SU-DHL-6 (cell line): ENCODE measurements around the gene USP10.

Experiments used
- H2AFZ ChIP-seq: fragments of 200-600 bp; sonication (generic); 2 replicates; pipeline ENCODE4 v1.6.1; 2014; ENCODE audit warnings: low read depth, mild to moderate bottlenecking, moderate library complexity, mixed read lengths, antibody characterized with exemption, low read length; ENCODE audit not compliant: severe bottlenecking
- H3F3A ChIP-seq: fragments of 200-600 bp; shearing (Covaris generic); 2 replicates; pipeline ENCODE4 v1.6.0; 2016; ENCODE audit warnings: antibody characterized with exemption, mild to moderate bottlenecking; ENCODE audit not compliant: insufficient read depth
- H3K27ac ChIP-seq: fragments of 200-600 bp; sonication (generic); 2 replicates; pipeline ENCODE4 v1.5.1; 2016; ENCODE audit warnings: low read depth, mild to moderate bottlenecking, low read length, moderate library complexity, mixed read lengths
- H3K27me3 ChIP-seq: fragments of 200-600 bp; sonication (generic), shearing (Covaris generic); 2 replicates; pipeline ENCODE4 v1.6.0; 2014; ENCODE audit warnings: mild to moderate bottlenecking, low read length
- H3K36me3 ChIP-seq: fragments of 200-600 bp; sonication (generic); 2 replicates; pipeline ENCODE4 v1.6.1; 2014; ENCODE audit warnings: mild to moderate bottlenecking, low read length, mixed read lengths
- H3K4me2 ChIP-seq: fragments of 300-600, 200-600 bp; shearing (Covaris generic), sonication (generic); 2 replicates; pipeline ENCODE4 v1.6.0; 2014; ENCODE audit warnings: low read length, low read depth, mild to moderate bottlenecking; ENCODE audit not compliant: poor library complexity, severe bottlenecking
- H3K4me3 ChIP-seq: fragments of 200-600 bp; sonication (generic); 2 replicates; pipeline ENCODE4 v1.5.1; 2014; ENCODE audit warnings: antibody characterized with exemption, low read length, mild to moderate bottlenecking, mixed read lengths; ENCODE audit not compliant: insufficient read depth, poor library complexity, severe bottlenecking
- H3K79me2 ChIP-seq: fragments of 200-600 bp; sonication (generic); 2 replicates; pipeline ENCODE4 v1.6.1; 2014; ENCODE audit warnings: mild to moderate bottlenecking, low read length, moderate library complexity; ENCODE audit not compliant: insufficient read depth
- H3K9ac ChIP-seq: fragments of 200-600 bp; sonication (generic); 2 replicates; pipeline ENCODE4 v1.7.0; 2014; ENCODE audit warnings: mild to moderate bottlenecking, low read length
- H3K9me2 ChIP-seq: fragments of 200-600 bp; sonication (generic); replicated peaks from 2 replicates; pipeline ENCODE4 v1.6.1; 2014; ENCODE audit warnings: low read length; ENCODE audit not compliant: insufficient read depth
- H3K9me3 ChIP-seq: fragments of 200-600 bp; sonication (generic); 2 replicates; pipeline ENCODE4 v1.6.1; 2014; ENCODE audit warnings: low read length, mixed read lengths; ENCODE audit not compliant: insufficient read depth
- H4K20me1 ChIP-seq: fragments of 200-600 bp; sonication (generic); 2 replicates; pipeline ENCODE4 v1.6.1; 2014; ENCODE audit warnings: low read depth, mild to moderate bottlenecking, antibody characterized with exemption, low read length, moderate library complexity, mixed read lengths
- EZH2phosphoT487 ChIP-seq: fragments of 200-600 bp; sonication (generic), shearing (Covaris generic); conservative IDR thresholded peaks from 2 replicates; pipeline ENCODE4 v1.6.1; 2018; ENCODE audit warnings: mild to moderate bottlenecking, antibody characterized with exemption, low read length, moderate library complexity, mixed read lengths
- TF ChIP-seq, protein P1 (sequence below): fragments of 200-600 bp; sonication (generic); IDR thresholded peaks from one replicate; pipeline ENCODE4 v1.5.1; 2017; ENCODE audit warnings: antibody characterized with exemption, mild to moderate bottlenecking, low read length, moderate library complexity; ENCODE audit not compliant: insufficient read depth, poor library complexity, severe bottlenecking

USP10 gene

DNA sequence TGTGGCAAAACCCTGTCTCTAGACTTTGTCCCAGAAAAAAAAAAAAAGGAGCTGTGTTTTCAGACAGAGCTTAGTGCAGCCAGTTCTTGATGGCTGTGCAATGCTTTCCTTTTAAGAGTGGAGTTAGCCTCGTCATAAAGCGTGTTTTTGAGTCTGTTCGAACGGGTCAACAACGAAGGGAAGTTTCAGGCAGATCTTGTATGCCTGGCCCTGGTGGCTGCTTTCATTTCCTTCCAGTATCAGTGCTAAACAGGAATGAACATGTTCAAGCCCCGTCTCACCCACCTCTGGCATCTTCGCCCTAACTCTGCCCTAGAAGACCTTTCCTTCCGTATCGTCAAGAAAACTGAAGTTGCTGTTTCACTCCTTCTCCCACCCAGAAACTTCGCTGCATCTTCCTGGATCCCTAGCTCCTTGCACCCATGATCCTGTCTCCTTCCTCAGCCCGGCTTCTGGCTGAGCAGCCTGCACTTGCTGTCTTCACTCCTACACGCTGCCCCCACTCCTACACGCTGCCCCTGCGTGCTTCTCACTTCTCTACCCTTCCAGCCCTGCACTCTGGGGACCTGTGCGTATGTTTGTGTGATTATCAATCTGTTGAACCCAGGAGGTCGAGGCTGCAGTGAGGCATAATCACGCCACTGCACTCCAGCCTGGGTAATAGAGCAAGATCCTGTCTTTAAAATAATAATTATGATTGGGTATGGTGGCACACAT, 55.3 kb downstream of the USP10 start:
- Histone ChIP-seq H3K36me3 (no peaks in the 10 kb centered on the region), H3K27ac (no peak overlapping the region), H3K79me2 (peaks cover 85% of the 10 kb centered on the region), H3K9me2 (no peaks in the 10 kb centered on the region), H3K9ac (no peak overlapping the region), H4K20me1 (peaks cover 19% of the 10 kb centered on the region; the same call in 1 of the 2 replicates), H3F3A (0 out of 2 replicates have a peak, but pooled peaks cover 4% of the 10 kb centered on the region), H2AFZ (no peak overlapping the region), H3K4me3 (no peak overlapping the region), H3K27me3 (no peaks in the 10 kb centered on the region), H3K9me3 (no peaks in the 10 kb centered on the region), H3K4me2 (no peak overlapping the region)
- no peak for TF ChIP-seq EZH2phosphoT487
- TF ChIP-seq, protein P1, sequence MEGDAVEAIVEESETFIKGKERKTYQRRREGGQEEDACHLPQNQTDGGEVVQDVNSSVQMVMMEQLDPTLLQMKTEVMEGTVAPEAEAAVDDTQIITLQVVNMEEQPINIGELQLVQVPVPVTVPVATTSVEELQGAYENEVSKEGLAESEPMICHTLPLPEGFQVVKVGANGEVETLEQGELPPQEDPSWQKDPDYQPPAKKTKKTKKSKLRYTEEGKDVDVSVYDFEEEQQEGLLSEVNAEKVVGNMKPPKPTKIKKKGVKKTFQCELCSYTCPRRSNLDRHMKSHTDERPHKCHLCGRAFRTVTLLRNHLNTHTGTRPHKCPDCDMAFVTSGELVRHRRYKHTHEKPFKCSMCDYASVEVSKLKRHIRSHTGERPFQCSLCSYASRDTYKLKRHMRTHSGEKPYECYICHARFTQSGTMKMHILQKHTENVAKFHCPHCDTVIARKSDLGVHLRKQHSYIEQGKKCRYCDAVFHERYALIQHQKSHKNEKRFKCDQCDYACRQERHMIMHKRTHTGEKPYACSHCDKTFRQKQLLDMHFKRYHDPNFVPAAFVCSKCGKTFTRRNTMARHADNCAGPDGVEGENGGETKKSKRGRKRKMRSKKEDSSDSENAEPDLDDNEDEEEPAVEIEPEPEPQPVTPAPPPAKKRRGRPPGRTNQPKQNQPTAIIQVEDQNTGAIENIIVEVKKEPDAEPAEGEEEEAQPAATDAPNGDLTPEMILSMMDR: no peak

DNA sequence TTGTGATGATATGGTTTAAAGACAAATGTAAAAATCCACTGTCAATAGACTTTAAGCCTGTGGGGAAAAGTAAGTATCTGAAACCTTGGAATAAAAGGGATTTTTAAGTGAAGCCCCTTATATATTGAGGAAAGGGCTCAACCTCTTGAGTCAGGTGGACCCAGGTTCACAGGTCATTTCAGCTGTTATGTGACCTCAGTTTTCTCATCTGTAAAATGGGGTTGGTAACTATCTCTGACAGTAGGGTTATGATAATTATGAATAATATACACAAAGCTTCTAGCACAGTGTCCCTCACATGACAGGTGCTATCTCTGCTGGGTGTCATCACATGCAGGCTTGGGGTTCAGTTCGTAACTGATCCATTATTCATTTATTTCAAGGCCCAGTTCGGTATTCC, 57.0 kb downstream of the USP10 start:
- no peaks in the 10 kb centered on the region for H3K9me3 ChIP-seq
- no peak overlapping the region for H2AFZ ChIP-seq
- TF ChIP-seq, protein P1: no peak
- TF ChIP-seq EZH2phosphoT487: no peak
- no peak overlapping the region for H3K4me3 ChIP-seq
- peaks cover 69% of the 10 kb centered on the region for H3K79me2 ChIP-seq
- no peak overlapping the region for H3K4me2 ChIP-seq
- H3K9ac ChIP-seq: no peak overlapping the region
- H3K36me3 ChIP-seq: no peaks in the 10 kb centered on the region
- no peaks in the 10 kb centered on the region for H3K9me2 ChIP-seq
- H3F3A ChIP-seq: no peaks in the 10 kb centered on the region
- H3K27me3 ChIP-seq: no peaks in the 10 kb centered on the region
- H3K27ac ChIP-seq: no peak overlapping the region
- peaks cover 19% of the 10 kb centered on the region; the same call in 1 of the 2 replicates for H4K20me1 ChIP-seq

DNA sequence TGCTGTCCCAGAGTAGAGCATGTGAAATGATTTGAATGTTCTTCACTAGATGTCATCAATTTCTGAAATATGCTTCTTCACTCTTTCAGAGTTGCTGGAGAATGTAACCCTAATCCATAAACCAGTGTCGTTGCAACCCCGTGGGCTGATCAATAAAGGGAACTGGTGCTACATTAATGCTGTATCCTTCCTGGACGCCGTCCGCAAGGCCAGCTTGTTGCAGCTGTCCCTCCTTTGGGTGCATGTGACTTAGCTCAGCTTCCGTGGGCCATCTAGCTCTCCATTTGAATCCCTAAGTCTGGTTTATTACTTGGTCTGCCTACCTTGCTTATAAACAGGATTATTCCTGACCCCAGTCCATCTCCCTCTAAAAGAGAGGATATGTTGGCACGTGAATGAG, 58.8 kb downstream of the USP10 start:
- Histone ChIP-seq H3K79me2 (peaks cover 51% of the 10 kb centered on the region), H3K27me3 (no peaks in the 10 kb centered on the region), H3K27ac (no peak overlapping the region), H2AFZ (no peak overlapping the region), H3K9me2 (no peaks in the 10 kb centered on the region), H4K20me1 (peaks cover 10% of the 10 kb centered on the region; the same call in 1 of the 2 replicates), H3F3A (no peaks in the 10 kb centered on the region), H3K4me3 (no peak overlapping the region), H3K36me3 (peaks cover 5% of the 10 kb centered on the region; the same call in 1 of the 2 replicates), H3K9me3 (no peaks in the 10 kb centered on the region), H3K9ac (no peak overlapping the region), H3K4me2 (no peak overlapping the region)
- TF ChIP-seq, protein P1: no peak
- TF ChIP-seq EZH2phosphoT487: no peak
